K562 (cell line): ENCODE measurements around the gene GYPC. TPM values are rescaled to one million over a fixed set of nuclear protein-coding genes. Genes with fewer than 3 reads are reported as not detected.
A peak's percentile ranks its signal among the peaks of the same experiment; 100 is the strongest.

Experiments used
- DMBX1 ChIP-seq: fragments of 250-450 bp; sonication (Bioruptor Pico); IDR thresholded peaks from 2 replicates; pipeline ENCODE4 v1.8.0; 2022; ENCODE audit warnings: inconsistent platforms, mild to moderate bottlenecking, moderate library complexity, borderline replicate concordance
- FOXM1 ChIP-seq, 2 experiments: fragments of 450-650 bp in 1 of 2; sonication (generic) in 1 of 2; formaldehyde crosslinking in 1 of 2; IDR thresholded peaks; 2 replicates each; pipeline versions ENCODE4 v1.6.1 to v1.9.0; 2017 to 2022; ENCODE audit warnings: low read depth in 2 of 2, mild to moderate bottlenecking in 2 of 2, missing genetic modification reagents in 1 of 2, moderate library complexity in 1 of 2
- MTF1 ChIP-seq: fragments of 250-450 bp; sonication (Bioruptor Pico); IDR thresholded peaks from 2 replicates; pipeline ENCODE4 v1.9.0; 2021; ENCODE audit warnings: moderate library complexity, mild to moderate bottlenecking, inconsistent platforms, borderline replicate concordance
- NRF1 ChIP-seq, 2 experiments: fragments of 450-650 bp; IDR thresholded peaks in 1 of 2; conservative IDR thresholded peaks in 1 of 2; 2 replicates each; pipeline ENCODE4 v1.6.1; 2014; ENCODE audit warnings: mild to moderate bottlenecking in 2 of 2
- PHB2 ChIP-seq: fragments of 450-650 bp; IDR thresholded peaks from 2 replicates; pipeline ENCODE4 v1.6.1; 2017; ENCODE audit warnings: low read depth
- POLR2AphosphoS2 ChIP-seq: IDR thresholded peaks from 2 replicates; pipeline ENCODE4 v1.6.1; 2012; ENCODE audit warnings: low read length, improper control_type of control experiment
- POLR2G ChIP-seq: fragments of 200-400 bp; formaldehyde crosslinking; IDR thresholded peaks from 2 replicates; pipeline ENCODE4 v1.6.1; 2017; ENCODE audit warnings: low read depth, mild to moderate bottlenecking, antibody characterized with exemption, low read length, moderate library complexity
- RBM14 ChIP-seq: fragments of 200-400 bp; formaldehyde crosslinking; IDR thresholded peaks from 2 replicates; pipeline ENCODE4 v1.6.1; 2018; ENCODE audit warnings: low read depth, mild to moderate bottlenecking, low read length, moderate library complexity, borderline replicate concordance; ENCODE audit not compliant: insufficient read depth
- SP1 ChIP-seq: sonication (generic); formaldehyde crosslinking; IDR thresholded peaks from 2 replicates; pipeline ENCODE4 v1.8.1; 2022; ENCODE audit warnings: mild to moderate bottlenecking, missing genetic modification reagents
- XRCC5 ChIP-seq: fragments of 200-400 bp; formaldehyde crosslinking; IDR thresholded peaks from 2 replicates; pipeline ENCODE4 v1.6.1; 2017; ENCODE audit warnings: low read depth, mild to moderate bottlenecking, low read length
- ZBTB7A ChIP-seq: IDR thresholded peaks from 2 replicates; pipeline ENCODE4 v1.6.1; 2011; ENCODE audit warnings: low read depth, mild to moderate bottlenecking, low read length, moderate library complexity, borderline replicate concordance; ENCODE audit not compliant: control insufficient read depth
- ZFP1 ChIP-seq: fragments of 450-650 bp; formaldehyde crosslinking; IDR thresholded peaks from 2 replicates; pipeline ENCODE4 v1.4.0; 2020; ENCODE audit warnings: mild to moderate bottlenecking, mixed read lengths
- ZNF121 ChIP-seq: sonication (generic); formaldehyde crosslinking; conservative IDR thresholded peaks from 2 replicates; pipeline ENCODE4 v1.8.0; 2022; ENCODE audit warnings: missing genetic modification reagents
- ZNF431 ChIP-seq: sonication (generic); formaldehyde crosslinking; IDR thresholded peaks from 2 replicates; pipeline ENCODE4 v1.8.0; 2022; ENCODE audit warnings: mild to moderate bottlenecking, missing genetic modification reagents
- ZNF766 ChIP-seq: fragments of 200-800 bp; sonication (Bioruptor generic); conservative IDR thresholded peaks from 2 replicates; pipeline ENCODE4 v1.6.1; 2016; ENCODE audit warnings: missing genetic modification characterization, missing compliant biosample characterization
- ZSCAN32 ChIP-seq: fragments of 450-650 bp; formaldehyde crosslinking; IDR thresholded peaks from 2 replicates; pipeline ENCODE4 v1.4.0; 2020; ENCODE audit warnings: mild to moderate bottlenecking, moderate library complexity
- polyA plus RNA-seq, 8 experiments: library from polyadenylated mRNA; depleted of rRNA in 4 of 8; stranded (reverse) in 5 of 8; unstranded in 3 of 8; fragments of >200 nt; fragmentation: Nextera tagmentation in 2 of 8; fragmentation: Illumina TruSeq in 1 of 8; extraction: Ambion mirVana in 2 of 8; extraction: Trizol in 1 of 8; gene quantifications; 2 replicates each; pipeline versions ENCODE4 v1.2.1 to v1.2.3, GENCODE V29; 2011 to 2014; ENCODE audit warnings: inconsistent platforms in 1 of 8, missing spikeins in 1 of 8
- total RNA-seq, 7 experiments: library from RNA; depleted of rRNA in 6 of 7; stranded (reverse); fragments of >200 nt in 6 of 7; fragmentation: Illumina TruSeq in 2 of 7; extraction: Trizol in 2 of 7; gene quantifications; 2 replicates each; pipeline versions ENCODE4 v1.2.1 to v1.2.3, GENCODE V29; 2011 to 2021; ENCODE audit warnings: low replicate concordance in 1 of 7
- TF ChIP-seq, protein P1 (sequence below): fragments of 450-650 bp; IDR thresholded peaks from 2 replicates; pipeline ENCODE4 v1.6.1; 2018; ENCODE audit not compliant: partially characterized antibody
- TF ChIP-seq, protein P2 (sequence below): fragments of 450-650 bp; formaldehyde crosslinking; IDR thresholded peaks from 2 replicates; pipeline ENCODE4 v1.4.0; 2022; ENCODE audit warnings: missing genetic modification characterization
- TF ChIP-seq, protein P3 (sequence below): fragments of 250-450 bp; sonication (Bioruptor Pico); IDR thresholded peaks from 2 replicates; pipeline ENCODE4 v1.8.0; 2021; ENCODE audit warnings: mild to moderate bottlenecking, moderate library complexity

Gene GYPC
- total and polyA plus RNA-seq, 9 of the 15 experiments (the other 6 are each of a cell fraction or from before 2014, with no cell fraction given), result 50.6 to 282 (median 194) TPM

DNA sequence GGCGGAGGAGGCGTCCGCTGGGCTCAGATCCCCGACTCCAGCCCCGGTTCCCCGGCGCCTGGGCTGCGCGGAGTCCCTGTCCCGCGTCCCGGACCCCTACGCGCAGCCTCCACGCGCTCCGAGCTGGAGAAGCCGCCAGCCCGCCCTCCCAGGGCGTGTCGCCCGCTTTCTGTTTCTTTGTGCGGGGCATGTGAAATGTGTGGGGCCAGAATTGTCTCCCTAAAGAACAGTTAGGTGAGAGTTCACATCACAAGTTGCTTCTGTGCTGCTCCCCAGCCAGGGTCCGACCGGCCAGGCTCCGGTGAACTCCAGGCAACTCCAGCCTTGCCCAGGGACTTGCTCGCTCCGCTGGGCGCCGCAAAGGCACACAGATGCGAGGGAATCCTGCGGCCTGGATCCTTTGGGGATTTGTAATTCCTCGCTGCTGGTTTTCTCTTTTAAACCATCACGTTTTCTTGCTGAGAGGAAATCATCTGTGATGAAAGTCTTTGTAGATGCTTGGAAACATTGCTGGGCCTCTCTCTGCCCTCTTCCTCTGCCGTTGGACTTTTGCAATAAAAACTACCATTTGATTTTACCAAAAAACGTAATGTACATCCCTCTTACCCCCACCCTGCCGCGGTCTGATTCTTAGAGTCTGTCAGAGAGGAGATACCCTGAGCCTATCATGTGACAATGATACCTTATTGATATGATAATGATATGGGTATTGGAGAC lies 631 bp downstream of the GYPC start (continued):
- TF ChIP-seq, protein P1, sequence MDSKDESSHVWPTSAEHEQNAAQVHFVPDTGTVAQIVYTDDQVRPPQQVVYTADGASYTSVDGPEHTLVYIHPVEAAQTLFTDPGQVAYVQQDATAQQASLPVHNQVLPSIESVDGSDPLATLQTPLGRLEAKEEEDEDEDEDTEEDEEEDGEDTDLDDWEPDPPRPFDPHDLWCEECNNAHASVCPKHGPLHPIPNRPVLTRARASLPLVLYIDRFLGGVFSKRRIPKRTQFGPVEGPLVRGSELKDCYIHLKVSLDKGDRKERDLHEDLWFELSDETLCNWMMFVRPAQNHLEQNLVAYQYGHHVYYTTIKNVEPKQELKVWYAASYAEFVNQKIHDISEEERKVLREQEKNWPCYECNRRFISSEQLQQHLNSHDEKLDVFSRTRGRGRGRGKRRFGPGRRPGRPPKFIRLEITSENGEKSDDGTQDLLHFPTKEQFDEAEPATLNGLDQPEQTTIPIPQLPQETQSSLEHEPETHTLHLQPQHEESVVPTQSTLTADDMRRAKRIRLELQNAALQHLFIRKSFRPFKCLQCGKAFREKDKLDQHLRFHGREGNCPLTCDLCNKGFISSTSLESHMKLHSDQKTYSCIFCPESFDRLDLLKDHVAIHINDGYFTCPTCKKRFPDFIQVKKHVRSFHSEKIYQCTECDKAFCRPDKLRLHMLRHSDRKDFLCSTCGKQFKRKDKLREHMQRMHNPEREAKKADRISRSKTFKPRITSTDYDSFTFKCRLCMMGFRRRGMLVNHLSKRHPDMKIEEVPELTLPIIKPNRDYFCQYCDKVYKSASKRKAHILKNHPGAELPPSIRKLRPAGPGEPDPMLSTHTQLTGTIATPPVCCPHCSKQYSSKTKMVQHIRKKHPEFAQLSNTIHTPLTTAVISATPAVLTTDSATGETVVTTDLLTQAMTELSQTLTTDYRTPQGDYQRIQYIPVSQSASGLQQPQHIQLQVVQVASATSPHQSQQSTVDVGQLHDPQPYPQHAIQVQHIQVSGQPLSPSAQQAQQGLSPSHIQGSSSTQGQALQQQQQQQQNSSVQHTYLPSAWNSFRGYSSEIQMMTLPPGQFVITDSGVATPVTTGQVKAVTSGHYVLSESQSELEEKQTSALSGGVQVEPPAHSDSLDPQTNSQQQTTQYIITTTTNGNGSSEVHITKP, result no peak
- TF ChIP-seq NRF1 (conservative IDR thresholded peaks at IDR 0.05 in 1 of 2, IDR thresholded peaks at IDR 0.05 in 1 of 2) (peak; percentile 60 to 65; a peak in 2 of 4 replicates), ZNF431 (CRISPR knock-in tag) (no peak), FOXM1 (IDR thresholded peaks at IDR 0.05; ENCODE audit: low read depth) (no peak), FOXM1 (CRISPR knock-in tag; IDR thresholded peaks at IDR 0.05; ENCODE audit: low read depth) (no peak), ZNF121 (no peak), ZSCAN32 (no peak), SP1 (CRISPR knock-in tag) (0 out of 2 replicates have a peak, but pooled peaks have one; percentile 41), ZFP1 (CRISPR knock-in tag) (no peak), XRCC5 (no peak), RBM14 (0 out of 2 replicates have a peak, but pooled peaks have one; percentile 52), ZBTB7A (0 out of 2 replicates have a peak, but pooled peaks have one; percentile 1), DMBX1 (CRISPR knock-in tag) (no peak), ZNF766 (no peak), PHB2 (no peak), MTF1 (CRISPR knock-in tag) (no peak), POLR2G (peak; percentile 85), POLR2AphosphoS2 (no peak)
- TF ChIP-seq, protein P2, sequence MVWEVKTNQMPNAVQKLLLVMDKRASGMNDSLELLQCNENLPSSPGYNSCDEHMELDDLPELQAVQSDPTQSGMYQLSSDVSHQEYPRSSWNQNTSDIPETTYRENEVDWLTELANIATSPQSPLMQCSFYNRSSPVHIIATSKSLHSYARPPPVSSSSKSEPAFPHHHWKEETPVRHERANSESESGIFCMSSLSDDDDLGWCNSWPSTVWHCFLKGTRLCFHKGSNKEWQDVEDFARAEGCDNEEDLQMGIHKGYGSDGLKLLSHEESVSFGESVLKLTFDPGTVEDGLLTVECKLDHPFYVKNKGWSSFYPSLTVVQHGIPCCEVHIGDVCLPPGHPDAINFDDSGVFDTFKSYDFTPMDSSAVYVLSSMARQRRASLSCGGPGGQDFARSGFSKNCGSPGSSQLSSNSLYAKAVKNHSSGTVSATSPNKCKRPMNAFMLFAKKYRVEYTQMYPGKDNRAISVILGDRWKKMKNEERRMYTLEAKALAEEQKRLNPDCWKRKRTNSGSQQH, result no peak
- TF ChIP-seq, protein P3, sequence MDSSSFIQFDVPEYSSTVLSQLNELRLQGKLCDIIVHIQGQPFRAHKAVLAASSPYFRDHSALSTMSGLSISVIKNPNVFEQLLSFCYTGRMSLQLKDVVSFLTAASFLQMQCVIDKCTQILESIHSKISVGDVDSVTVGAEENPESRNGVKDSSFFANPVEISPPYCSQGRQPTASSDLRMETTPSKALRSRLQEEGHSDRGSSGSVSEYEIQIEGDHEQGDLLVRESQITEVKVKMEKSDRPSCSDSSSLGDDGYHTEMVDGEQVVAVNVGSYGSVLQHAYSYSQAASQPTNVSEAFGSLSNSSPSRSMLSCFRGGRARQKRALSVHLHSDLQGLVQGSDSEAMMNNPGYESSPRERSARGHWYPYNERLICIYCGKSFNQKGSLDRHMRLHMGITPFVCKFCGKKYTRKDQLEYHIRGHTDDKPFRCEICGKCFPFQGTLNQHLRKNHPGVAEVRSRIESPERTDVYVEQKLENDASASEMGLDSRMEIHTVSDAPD (CRISPR knock-in tag), result no peak
